GM18498 (cell line): Measurements from ENCODE around the gene TMEM190.

Experiments used
- ATAC-seq: cut with Tn5 transposase; IDR thresholded peaks from one replicate; pipeline ENCODE4 v1.9.1; 2021; ENCODE audit warnings: mild to moderate bottlenecking, moderate library complexity; ENCODE audit not compliant: unreplicated experiment

Gene TMEM190

DNA sequence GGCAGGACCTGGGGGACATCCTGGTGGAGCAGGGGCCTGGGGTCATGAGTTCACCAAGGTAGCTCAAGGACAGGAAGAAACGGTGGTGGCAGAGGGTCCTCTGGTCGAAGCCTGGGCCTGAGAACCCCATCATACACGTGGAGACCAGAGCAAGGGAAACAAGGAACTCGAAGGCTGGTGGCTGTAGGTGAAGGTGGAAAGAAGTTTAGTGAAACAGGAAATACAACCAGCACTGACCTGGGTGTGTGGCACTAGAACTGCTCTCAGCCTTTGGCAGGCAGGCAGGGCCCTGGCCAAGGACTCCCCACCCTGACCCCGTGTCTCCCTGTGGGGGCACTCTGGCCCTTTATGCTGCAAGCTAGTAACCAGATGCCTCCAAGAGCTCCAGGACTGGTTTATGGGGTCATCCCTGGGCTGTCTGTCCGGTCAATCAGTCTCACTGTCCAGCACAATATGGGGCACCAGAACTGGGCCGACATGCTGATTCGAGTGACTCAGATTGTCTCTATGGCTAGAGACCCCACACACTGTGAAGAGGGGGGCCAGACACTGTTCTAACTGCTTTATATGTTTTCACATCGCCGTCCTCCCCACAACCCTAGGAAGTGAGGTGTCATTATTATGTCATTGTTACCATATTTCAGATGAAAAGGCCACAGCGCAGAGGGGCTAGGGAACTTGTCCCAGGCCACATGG lies 25.9 kb upstream of the TMEM190 start:
- ATAC-seq = no peak

DNA sequence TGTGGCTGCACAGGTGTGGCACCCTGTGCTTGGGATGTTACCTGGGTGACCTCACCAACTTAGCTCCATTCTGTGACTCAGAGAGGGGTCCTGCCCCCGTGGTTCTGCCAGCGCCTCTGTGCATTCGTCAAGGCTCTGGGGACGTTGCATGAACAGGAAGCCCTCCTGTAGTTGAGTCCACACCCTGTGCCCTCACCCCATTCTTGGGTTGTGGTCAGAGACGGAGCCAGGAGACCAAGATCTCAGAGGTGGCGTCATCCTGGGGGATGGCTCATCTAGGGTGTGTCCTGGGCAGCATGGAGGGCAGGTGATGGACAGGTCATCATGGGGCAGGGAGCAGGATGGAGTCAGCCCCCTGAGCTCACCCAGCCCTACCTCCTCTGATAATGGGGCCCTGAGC lies 24.6 kb upstream of the TMEM190 start:
- ATAC-seq = no peak

DNA sequence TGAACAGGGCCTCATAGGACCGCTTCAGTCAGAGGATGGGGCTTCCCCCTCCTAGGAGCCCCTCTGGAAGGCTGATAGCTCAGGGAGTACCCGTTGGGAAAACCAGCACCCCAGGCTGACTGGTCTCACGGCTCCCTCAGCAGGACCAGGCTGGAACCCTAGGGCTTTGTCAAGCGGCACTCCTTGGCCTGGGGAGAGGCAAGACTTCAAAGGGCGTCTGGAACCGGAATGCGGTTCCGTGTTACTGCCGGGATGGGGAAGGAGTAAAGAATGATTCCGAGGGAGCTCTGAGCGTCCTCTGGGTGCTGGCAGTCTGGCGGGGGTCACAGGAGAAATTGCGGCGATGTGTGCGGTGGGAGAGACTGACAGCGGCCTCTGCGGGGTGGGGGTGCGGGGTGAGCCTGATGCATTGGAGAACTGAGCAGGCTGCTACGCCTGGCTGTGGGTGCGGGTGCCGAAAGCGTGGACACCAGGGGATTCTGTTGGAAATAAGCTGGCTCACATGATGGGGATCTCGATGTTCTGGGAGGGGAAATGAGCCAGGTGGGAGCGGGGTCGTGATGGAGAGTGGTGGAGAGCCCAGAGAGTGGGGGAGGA lies 24.0 kb upstream of the TMEM190 start:
- no peak for ATAC-seq

DNA sequence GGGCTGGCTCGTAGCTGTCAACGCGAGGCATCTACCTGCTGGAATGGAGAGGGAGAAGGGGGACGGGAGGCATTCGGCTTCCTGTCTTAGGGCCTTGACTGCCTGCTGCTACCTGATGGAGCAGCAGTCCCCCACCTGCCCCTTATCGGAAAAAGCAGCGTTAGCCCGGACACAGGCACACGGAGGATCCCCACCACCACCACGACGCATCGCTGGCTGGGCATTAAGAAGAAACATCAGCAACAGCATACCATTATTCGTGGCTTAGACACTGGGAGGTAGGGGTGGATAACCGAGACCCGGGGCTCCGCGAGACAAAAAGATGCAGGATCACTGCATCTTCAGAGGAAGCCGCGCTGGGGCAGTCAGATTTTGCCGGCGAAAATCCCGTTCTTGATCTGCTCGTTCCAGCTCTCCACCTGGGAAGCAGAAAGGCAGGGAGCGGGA lies 23.2 kb upstream of the TMEM190 start:
- ATAC-seq = no peak

DNA sequence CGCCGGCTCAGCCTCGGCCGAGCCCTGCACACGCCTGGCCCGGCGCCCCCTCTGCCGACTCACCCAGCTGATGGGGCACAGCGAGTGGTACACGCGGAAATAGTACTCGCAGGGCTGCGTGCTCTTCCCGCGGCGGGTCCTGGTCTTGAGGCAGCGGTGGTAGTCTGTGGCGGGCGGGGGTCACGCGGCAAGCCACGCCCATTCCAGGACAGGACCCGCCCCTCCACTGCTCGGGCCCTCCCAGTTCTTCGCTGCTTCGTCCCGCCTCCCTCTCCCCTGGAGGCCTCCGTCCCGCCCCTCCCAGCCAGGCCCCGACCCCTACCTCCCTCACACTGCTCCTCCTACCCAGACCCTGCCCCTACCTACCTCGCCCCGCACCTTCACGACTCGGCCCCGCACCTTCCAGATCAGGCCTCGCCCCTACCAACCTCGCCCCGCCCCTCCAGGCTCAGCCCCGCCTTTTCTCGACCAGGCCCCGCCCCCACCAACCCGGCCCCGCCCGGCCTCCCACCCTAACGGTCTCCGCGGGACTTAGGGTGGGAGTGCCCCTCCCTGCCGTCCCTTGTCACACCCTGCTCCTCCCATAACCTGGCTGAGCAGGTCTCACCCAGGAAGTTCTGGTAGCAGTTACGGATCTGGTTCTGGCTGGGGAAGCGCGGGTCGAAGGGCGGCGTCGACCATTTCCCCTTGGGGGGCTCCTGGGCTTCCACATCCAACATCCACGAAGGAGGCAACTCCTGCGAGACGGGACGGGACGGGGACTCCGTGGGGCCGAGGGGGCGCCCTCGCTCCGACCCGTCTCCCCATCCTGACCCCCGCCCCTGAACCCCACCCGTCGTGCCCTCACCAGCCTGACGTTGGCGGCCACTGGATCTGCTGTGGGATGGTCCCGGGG lies 22.6 kb upstream of the TMEM190 start:
- no peak for ATAC-seq

DNA sequence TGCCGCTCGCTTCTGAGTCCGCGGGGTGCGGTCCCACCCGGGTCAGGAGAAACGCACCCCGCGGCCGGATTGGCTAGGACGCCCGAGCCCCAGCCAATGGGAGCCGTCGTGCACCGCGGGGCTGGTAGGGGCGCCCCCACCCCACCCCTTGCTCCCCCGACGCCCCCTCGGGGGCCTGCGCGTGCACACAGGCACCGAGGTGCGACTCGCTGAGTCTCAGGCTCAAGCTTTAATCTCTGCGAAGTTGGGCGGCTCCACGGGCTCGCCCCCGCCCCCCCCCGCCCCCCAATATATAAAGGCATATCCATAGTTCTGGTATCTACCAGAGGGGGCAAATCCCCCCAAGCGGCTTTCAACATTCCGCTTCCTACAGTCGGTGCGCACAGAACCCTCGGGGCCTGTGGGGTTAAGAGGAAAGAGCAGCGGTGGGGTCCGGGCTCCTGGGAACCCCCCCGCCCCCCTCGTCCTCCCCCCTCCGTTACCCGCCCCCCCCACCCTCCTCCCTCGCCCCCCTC lies 21.9 kb upstream of the TMEM190 start, which contains the start of gene COX6B2:
TSS of gene COX6B2 (minus strand) at position 22 of the 515 bp plus-strand sequence. CDS start 198 bp downstream, outside the sequence.
- no peak for ATAC-seq

DNA sequence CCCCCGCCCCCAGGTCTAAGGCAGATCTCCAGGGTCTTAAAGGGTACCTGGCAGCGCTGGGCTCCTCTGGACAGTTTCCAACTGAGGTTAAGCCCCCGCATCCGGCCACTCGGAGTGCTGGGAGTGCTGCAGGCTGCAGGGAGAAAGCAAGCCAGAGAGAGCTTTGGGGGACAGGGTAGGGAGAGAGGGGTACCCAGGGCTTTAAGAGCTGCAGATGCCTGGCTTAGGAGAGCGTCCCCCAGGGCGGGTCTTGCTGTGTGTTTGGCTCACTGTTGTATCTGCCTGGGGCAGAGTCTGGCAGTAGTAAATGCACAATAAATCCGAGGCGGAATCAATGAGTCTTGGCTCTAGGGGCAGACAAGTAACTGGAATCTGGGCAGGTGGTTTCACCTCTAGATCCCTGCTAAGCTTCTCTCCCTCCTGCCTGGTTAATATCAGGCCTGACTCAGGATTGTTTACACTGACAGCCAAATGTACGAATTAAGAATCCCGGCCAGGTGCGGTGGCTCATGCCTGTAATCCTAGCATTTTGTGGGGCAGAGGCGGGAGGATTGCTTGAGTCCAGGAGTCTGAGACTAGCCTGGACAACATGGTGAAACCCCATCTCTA lies 21.3 kb upstream of the TMEM190 start:
- ATAC-seq = no peak

DNA sequence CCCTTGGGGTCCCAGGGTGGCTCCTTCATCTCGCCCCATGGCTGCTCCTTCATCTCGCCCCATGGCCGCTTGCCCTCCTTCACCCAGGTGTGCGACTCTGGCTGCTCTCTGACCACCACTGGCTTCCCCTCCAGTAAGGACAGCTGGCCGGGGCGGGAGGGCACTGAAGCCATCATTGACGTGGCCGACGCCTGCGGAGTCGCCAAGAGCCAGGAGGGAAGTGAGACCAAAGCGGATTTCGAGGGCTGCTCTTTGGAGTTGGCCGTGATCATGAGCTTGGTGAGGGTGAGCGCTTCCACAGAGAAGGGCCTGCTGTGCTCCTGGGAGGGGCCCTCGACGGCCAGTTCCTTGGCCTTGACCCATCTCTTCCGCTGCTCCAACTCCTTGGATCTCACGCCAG lies 18.1 kb upstream of the TMEM190 start:
- no peak for ATAC-seq

DNA sequence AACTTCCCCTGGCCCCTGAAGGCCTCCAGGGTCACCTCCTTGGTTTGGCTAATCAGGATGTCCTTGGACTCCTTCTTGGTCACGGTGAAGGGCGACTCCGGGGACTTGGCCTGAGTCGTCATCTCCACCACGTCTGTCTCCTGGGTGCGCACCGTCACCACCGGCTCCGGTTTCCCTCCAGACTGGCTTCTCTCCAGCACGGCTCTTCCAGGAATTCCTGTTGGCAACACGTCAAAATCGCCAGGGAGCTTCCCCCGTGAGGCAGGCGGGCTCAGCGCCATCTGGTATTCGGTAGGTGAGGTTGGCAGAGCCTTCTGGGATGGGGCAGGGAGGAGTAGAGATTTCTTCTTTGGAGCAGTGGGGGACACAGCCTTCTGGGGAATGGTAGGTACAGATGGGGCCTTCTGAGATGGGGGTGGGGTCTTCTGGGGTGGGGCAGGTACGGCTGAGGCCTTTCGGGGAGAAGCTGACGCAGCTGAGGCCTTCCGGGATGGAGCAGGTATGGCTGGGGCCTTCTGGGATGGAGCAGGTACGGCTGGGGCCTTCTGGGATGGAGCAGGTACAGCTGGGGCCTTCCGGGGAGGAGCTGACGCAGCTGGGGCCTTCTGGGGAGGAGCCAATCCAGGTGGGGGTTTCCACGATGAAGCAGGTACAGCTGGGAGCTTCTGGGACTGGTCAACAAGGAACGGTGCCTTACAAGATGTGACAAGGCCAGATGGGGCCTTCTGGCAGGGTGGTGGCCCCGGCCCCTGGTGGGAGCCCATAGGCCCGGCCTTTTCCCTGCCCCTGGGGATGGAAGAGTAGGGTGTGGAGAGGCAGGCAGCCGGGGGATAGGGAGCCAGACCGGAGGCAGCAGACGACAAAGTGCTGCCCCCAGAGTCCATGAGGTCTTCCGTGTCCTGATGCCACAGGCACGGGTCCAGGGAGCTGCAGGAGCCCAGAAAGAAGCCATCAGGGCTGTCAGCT lies 17.4 kb upstream of the TMEM190 start:
- ATAC-seq = no peak

DNA sequence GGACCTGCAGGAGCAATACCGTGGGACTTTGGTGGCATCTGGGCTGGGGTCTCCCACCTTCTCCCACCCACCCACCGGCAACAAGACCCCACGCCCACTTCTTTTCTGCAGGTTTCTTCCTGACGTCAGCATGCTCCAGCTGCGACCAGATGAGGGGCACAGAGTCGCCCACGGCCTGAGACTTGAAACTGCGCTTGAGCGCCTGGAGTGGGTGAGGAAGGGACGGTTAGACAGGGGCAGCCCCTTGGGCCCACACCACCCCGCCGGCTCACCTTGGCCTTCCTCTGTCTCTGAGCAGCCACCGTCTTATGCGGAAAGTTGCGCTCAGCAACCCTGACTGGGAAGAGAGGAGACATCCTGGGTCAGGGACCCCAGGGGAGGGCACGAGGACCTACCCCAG lies 15.7 kb upstream of the TMEM190 start:
- ATAC-seq = no peak

DNA sequence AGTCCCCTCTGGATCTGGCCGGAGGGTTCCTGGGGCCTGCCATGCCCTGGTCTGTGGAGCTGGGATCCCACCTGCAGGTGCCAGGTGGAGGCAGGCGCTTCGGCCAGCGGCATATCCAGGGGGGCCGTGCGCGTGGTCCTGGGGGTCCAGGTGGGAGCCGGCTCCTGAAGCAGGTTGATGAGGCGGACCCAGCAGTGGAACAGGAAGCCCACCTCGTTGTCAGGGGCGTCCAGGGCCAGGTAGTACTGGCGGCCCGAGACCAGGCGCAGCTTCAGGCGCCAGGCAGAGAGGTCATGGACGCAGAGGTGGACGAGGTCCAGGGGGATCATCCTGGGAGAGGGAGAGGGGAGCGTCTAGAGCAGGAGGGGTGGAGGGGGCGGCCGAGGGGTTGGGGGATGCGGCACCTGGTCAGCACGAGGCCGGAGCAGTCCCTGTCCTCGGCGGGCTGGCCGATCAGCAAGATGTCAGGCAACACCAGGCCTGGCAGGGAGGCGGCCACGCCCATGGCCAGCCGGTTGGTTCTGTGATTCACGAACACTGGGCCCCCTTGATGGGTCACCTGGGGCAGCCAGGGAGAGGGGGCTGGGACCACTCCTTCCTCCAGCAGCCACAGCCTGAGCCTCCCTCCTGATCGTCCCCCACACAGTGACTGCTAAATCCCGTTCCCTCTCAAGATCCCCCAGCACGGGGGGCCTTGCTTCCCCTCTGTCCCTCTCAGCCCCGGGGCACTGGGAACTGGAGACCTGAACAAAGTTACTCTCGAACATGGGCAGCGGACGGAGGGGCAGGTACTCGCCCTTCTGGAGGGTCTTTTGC lies 14.2 kb upstream of the TMEM190 start:
- ATAC-seq = no peak

DNA sequence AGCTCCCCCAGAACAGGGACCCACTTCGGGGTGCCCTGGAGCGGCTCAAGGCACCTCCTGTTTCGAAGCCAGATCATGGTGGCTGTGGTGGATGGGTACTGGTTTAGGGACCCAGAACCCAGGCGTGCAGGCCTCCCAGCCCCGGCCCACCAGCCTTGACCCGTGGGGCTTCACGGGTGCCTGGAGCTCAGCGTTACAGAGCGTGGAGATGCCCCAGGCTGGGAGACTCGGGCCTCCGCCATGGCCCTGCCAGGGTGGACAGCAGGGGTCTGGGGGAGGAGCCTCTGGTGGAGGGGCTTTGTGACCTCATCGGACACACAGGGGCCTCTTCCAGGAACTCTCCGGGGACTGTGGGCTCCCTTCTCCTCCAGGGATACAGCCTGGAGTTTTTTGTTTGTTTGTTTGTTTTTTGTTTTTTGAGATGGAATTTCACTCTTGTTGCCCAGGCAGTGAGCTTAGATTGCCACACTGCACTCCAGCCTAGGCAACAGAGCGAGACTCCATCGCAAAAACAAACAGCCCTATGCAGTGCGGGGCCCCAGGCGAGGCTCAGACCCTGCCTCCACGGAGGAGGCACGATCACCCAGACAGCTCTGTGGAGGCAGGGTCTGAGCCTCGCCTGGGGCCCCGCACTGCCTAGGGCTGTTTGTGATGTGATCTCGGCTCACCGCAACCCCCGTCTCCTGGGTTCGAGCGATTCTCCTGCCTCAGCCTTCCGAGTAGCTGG lies 13.5 kb upstream of the TMEM190 start, which contains the start of gene GARIN5B:
TSS of gene GARIN5B (minus strand) at position 271 of the 727 bp plus-strand sequence. CDS start at position 77, 194 bp downstream.
- no peak for ATAC-seq

DNA sequence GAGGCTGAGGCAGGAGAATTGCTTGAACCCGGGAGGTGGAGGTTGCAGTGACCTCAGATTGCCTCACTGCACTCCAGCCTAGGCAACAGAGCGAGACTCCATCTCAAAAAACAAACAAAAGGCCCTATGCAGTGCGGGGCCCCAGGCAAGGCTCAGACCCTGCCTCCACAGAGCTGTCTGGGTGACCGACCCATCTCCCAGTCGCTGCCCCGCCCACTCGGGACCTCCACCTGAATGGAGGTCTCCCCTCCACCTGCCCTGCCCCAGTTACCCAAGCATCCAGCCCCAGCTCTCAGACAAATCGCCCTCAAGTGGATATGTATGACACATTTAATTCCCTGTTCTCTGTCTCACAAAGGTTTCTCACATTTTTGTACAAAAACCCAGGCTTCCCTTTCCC lies 11.4 kb upstream of the TMEM190 start:
- ATAC-seq = no peak

DNA sequence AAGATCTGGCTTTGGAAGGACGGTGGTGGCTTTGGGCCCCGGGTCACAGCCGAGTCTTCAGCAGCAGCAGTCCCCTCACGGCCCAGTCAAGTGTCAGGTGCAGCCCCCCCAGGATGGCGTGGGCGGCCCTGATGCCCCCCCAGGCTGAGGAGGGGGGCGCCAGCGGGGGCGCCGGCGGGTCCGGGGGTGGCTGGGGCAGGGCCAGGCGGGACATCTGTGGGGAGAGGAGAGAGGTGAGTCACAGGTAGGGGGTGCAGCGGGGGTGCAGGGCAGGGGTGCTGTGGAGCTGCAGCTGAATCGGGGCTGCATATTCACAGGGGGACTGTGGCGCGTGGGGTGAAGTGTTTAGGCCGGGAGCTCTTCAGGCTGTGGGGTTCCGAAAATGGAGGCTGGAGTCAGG lies 10.7 kb upstream of the TMEM190 start:
- ATAC-seq = no peak

DNA sequence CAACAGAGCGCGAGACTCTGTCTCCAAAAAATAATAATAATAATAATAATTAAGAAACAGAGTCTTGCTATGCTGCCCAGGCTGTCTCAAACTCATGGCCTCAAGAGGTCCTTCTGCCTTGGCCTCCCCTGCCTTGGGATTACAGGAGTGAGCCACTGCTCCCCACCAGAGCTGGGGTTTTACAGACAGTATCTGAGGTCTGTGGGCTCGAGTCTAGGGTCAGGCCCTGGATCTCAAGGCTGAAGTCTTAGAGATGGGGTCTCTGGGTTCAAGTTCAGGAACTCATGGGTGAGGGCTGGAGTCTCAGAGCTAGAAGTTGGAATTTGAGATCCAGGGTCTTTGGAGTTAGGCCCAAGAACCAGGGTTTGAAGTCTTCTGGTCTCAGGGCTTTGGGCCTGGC lies 9.8 kb upstream of the TMEM190 start:
- ATAC-seq = no peak

DNA sequence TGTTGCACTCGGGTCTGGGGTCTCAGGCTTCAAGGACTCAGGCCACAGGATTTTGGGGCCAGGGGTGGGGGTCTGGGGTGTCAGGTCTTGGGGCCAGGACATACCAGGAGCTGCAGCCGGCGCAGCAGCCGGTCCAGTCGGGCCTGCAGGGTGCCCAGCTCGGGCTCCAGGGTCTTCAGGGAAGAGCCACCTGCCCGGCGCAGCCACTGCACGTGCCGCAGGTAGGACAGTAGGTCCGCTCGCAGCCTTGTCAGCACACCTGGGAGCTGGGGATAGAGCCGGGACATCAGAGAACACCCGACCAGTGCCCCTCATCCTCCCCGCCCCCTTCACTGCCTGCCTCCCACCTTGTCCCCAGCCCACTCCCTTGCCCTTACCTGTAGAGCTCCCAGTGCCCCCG lies 8.5 kb upstream of the TMEM190 start:
- ATAC-seq = no peak

DNA sequence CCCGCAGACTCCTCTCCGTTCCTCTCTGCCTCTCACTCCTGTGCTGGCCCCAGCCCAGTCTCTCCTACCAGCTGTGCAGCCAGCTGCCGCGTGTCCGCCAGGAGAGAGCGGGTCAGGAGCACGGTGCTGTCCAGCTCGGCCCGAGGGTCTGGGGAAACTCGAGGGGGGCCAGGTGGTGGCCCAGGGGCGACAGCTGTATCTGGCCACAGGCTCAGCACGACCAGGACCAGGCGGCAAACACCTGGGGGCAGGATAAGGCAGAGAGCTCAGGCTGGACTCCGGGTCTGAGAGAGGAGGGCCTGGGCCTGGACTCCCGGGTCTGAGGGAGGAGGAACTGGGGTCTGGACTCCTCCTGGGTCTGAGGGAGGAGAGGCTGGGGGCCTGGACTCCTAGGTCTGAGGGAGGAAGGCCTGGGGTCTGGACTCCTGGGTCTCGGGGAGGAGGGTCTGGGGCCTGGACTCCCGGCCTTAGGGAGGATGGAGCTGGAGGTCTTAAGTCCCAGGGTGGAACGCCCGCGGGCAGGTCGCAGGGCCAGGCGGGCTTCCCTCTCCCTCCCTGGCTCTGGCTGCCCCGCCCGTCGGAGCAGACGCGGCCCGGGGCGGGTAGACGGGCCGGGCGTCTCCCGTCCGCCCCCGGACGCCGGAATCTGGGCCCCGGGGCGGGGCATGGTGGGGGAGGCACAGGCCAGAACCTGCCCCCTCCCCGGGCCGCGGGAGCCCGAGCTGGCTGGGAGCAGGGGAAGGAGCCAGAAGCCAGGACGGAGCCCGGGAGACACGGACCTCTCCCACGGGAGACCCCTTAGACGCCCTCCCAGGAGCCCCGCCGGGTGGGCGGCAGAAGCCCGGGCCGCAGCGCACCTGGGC lies 7.7 kb upstream of the TMEM190 start:
- no peak for ATAC-seq
